HL-60 (cell line): ENCODE results near the gene SRRD.

Experiments used
- DNase-seq, 2 experiments: peaks; one replicate each; pipeline ENCODE4 v3.0.0-alpha.2; 2010 to 2020; ENCODE audit warnings: low read depth in 1 of 2, low spot score in 1 of 2
- H3K27ac ChIP-seq: fragments of 250-450 bp; sonication (Bioruptor Pico); replicated peaks from 2 replicates; pipeline ENCODE4 v1.5.1; 2020; ENCODE audit warnings: mild to moderate bottlenecking, moderate library complexity
- H3K27me3 ChIP-seq: fragments of 250-450 bp; sonication (Bioruptor Pico); 2 replicates; pipeline ENCODE4 v1.5.1; 2021; ENCODE audit warnings: mild to moderate bottlenecking, moderate library complexity; ENCODE audit not compliant: insufficient read depth, poor library complexity, severe bottlenecking
- H3K4me3 ChIP-seq: replicated peaks from 2 replicates; pipeline ENCODE4 v1.5.1; 2011; ENCODE audit warnings: mild to moderate bottlenecking, control low read depth, low read length; ENCODE audit not compliant: insufficient read depth
- CTCF ChIP-seq: IDR thresholded peaks from one replicate; pipeline ENCODE4 v1.5.1; 2011; ENCODE audit warnings: low read length, control low read depth, inconsistent platforms; ENCODE audit not compliant: insufficient read depth
- GABPA ChIP-seq: IDR thresholded peaks from 2 replicates; pipeline ENCODE4 v1.6.1; 2012; ENCODE audit warnings: low read depth
- POLR2AphosphoS5 ChIP-seq: IDR thresholded peaks from 2 replicates; pipeline ENCODE4 v1.6.1; 2012; ENCODE audit warnings: low read depth
- SPI1 ChIP-seq: IDR thresholded peaks from 2 replicates; pipeline ENCODE4 v1.6.1; 2012; ENCODE audit warnings: low read depth, mild to moderate bottlenecking, borderline replicate concordance
- TF ChIP-seq, protein P1 (sequence below): IDR thresholded peaks from 2 replicates; pipeline ENCODE4 v1.6.1; 2012; ENCODE audit warnings: low read depth; ENCODE audit not compliant: insufficient replicate concordance

The SRRD gene

GRCh38 chr22:26483043-26483438, 636 bp upstream of the SRRD start:
- DNase-seq = no peak
- Histone ChIP-seq H3K27ac (peak overlapping the region; percentile 91), H3K27me3 (no peaks in the 10 kb centered on the region), H3K4me3 (peak overlapping the region; percentile 84)
- TF ChIP-seq SPI1 (no peak), CTCF (no peak)
- TF ChIP-seq, protein P1, sequence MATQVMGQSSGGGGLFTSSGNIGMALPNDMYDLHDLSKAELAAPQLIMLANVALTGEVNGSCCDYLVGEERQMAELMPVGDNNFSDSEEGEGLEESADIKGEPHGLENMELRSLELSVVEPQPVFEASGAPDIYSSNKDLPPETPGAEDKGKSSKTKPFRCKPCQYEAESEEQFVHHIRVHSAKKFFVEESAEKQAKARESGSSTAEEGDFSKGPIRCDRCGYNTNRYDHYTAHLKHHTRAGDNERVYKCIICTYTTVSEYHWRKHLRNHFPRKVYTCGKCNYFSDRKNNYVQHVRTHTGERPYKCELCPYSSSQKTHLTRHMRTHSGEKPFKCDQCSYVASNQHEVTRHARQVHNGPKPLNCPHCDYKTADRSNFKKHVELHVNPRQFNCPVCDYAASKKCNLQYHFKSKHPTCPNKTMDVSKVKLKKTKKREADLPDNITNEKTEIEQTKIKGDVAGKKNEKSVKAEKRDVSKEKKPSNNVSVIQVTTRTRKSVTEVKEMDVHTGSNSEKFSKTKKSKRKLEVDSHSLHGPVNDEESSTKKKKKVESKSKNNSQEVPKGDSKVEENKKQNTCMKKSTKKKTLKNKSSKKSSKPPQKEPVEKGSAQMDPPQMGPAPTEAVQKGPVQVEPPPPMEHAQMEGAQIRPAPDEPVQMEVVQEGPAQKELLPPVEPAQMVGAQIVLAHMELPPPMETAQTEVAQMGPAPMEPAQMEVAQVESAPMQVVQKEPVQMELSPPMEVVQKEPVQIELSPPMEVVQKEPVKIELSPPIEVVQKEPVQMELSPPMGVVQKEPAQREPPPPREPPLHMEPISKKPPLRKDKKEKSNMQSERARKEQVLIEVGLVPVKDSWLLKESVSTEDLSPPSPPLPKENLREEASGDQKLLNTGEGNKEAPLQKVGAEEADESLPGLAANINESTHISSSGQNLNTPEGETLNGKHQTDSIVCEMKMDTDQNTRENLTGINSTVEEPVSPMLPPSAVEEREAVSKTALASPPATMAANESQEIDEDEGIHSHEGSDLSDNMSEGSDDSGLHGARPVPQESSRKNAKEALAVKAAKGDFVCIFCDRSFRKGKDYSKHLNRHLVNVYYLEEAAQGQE = peak; percentile 80

DNA sequence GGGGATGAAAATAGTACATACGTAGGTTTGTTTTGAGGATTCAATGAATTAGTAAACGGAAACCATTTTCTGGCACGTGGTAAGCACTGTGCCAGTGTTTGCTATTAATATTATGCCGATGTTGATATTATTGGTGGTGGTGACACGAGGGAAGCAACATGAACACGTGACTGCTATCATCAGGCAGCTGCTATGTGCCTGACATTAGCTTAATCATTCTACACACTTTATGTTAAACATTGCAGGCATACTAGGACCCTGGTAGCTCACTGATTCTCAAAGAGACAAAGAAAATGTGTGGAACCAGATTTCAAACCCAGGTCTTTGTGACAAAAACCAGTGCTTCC, 656 bp downstream of the SRRD start:
- Histone ChIP-seq H3K27me3 (no peaks in the 10 kb centered on the region), H3K27ac (peak overlapping the region; percentile 49), H3K4me3 (peak overlapping the region; percentile 84)
- no peak for TF ChIP-seq CTCF
- DNase-seq = peak in 1 of 2 experiments; percentile 47

- Histone ChIP-seq H3K27ac (peak overlapping the region; percentile 49), H3K27me3 (no peaks in the 10 kb centered on the region), H3K4me3 (no peak overlapping the region)
- TF ChIP-seq SPI1 (no peak), GABPA (no peak), POLR2AphosphoS5 (no peak), CTCF (no peak)
- TF ChIP-seq, protein P1 = no peak
- no peak for DNase-seq
Observed at GRCh38 chr22:26485013-26485412, 1.3 kb downstream of the SRRD start.

- no peaks in the 10 kb centered on the region for H3K27me3 ChIP-seq
- H3K4me3 ChIP-seq = no peak overlapping the region
- TF ChIP-seq, protein P1 = no peak
- TF ChIP-seq GABPA (no peak), POLR2AphosphoS5 (no peak), CTCF (no peak), SPI1 (no peak)
- no peak overlapping the region for H3K27ac ChIP-seq
- no peak for DNase-seq
Observed at GRCh38 chr22:26485806-26486390, 2.2 kb downstream of the SRRD start.
